Lung (tissue), 12 donors: ENCODE results near the gene ARL6IP5. TPM values are rescaled to one million over a fixed set of nuclear protein-coding genes. Genes with fewer than 3 reads are reported as not detected.

Source experiments
- ATAC-seq: fragments of 200-7000 bp; cut with Tn5 transposase; one replicate; pipeline ENCODE4 v1.9.1; 2020; ENCODE audit warnings: moderate number of reproducible peaks; ENCODE audit not compliant: insufficient read depth, low FRiP score
- DNase-seq, 3 donors: peaks; one replicate each; pipeline ENCODE4 v3.0.0-alpha.2; 2013 to 2017
- H3K27ac ChIP-seq, 2 donors: one replicate each; pipeline ENCODE4 v1.5.1; 2013; ENCODE audit warnings: mild to moderate bottlenecking in 2 of 2, moderate library complexity in 2 of 2, control low read depth in 1 of 2, inconsistent platforms in 1 of 2, low read depth in 1 of 2, low read length in 1 of 2
- H3K27me3 ChIP-seq, 3 donors: one replicate each; pipeline ENCODE4 v1.5.1; 2013; ENCODE audit warnings: low read length in 2 of 3; ENCODE audit not compliant: control insufficient read depth in 3 of 3, insufficient read depth in 3 of 3
- H3K36me3 ChIP-seq, 4 donors: one replicate each; pipeline ENCODE4 v1.5.1; 2013; ENCODE audit warnings: low read length in 4 of 4, mild to moderate bottlenecking in 1 of 4, moderate library complexity in 1 of 4; ENCODE audit not compliant: control insufficient read depth in 4 of 4, insufficient read depth in 4 of 4
- H3K4me1 ChIP-seq, 5 donors: one replicate each; pipeline ENCODE4 v1.5.1; 2013; ENCODE audit warnings: low read length in 5 of 5, mild to moderate bottlenecking in 2 of 5, moderate library complexity in 1 of 5; ENCODE audit not compliant: control insufficient read depth in 5 of 5, insufficient read depth in 5 of 5
- H3K4me3 ChIP-seq: one replicate; pipeline ENCODE4 v1.5.1; 2013; ENCODE audit warnings: mild to moderate bottlenecking, control low read depth, moderate library complexity
- H3K9ac ChIP-seq, 2 donors: one replicate each; pipeline ENCODE4 v1.5.1; 2013; ENCODE audit warnings: low read length in 2 of 2, control low read depth in 1 of 2; ENCODE audit not compliant: insufficient read depth in 1 of 2
- H3K9me3 ChIP-seq, 4 donors: one replicate each; pipeline ENCODE4 v1.5.1; 2013; ENCODE audit warnings: low read length in 3 of 4, mild to moderate bottlenecking in 1 of 4, moderate library complexity in 1 of 4; ENCODE audit not compliant: control insufficient read depth in 4 of 4, insufficient read depth in 3 of 4
- CTCF ChIP-seq: IDR thresholded peaks from 2 replicates; pipeline ENCODE4 v1.5.1; 2012; ENCODE audit warnings: mild to moderate bottlenecking; ENCODE audit errors: control extremely low read depth, extremely low read depth
- WGBS, 2 donors: extraction: QIAGEN DNeasy Blood & Tissue Kit; methylation state at CpG; one replicate each; pipeline ENCODE4 v1.1.7; 2013; 5-methylcytosine and 5-hydroxymethylcytosine counted together
- polyA plus RNA-seq, 2 donors: library from polyadenylated mRNA; stranded (reverse); fragments of 200-250 nt; gene quantifications; one replicate each; pipeline ENCODE4 v1.2.1, GENCODE V29; 2013
- total RNA-seq, 2 donors: library from RNA; depleted of rRNA in 1 of 2; stranded (reverse); fragments of >200 nt in 1 of 2; gene quantifications; one replicate each; pipeline ENCODE4 v1.2.1, GENCODE V29; 2014 to 2021
- donor health status: control.
- donor health status: control.
- donor health status: Bipolar disorder and iron deficiency.
- donor health status: healthy.
- donor health status: DM: yes; HTN: yes; CAD: no.

Gene ARL6IP5
- total and polyA plus RNA-seq, 4 donors: 105 to 132 (median 121) TPM

- ATAC-seq (no peak), DNase-seq (peak in 1 of 3 donors; percentile 19)
- Histone ChIP-seq H3K9ac (no peak overlapping the region), H3K4me1 (peaks cover 0 to 20% (median 5%) of the 10 kb centered on the region in 5 donors), H3K9me3 (no peaks in the 10 kb centered on the region), H3K27ac (no peak overlapping the region), H3K36me3 (peaks cover 0 to 5% (median 4%) of the 10 kb centered on the region in 4 donors), H3K27me3 (no peaks in the 10 kb centered on the region), H3K4me3 (no peak overlapping the region)
- TF ChIP-seq CTCF: no peak
- 69 to 71% methylated on average over 5 of the region's 5 CpGs for WGBS, 2 donors
Observed at GRCh38 chr3:69095636-69096035, 10.9 kb downstream of the ARL6IP5 start.

- Histone ChIP-seq H3K27me3 (no peaks in the 10 kb centered on the region), H3K9ac (no peak overlapping the region), H3K27ac (no peak overlapping the region), H3K36me3 (peaks cover 0 to 4% (median 4%) of the 10 kb centered on the region in 4 donors), H3K4me1 (peaks cover 0 to 22% (median 5%) of the 10 kb centered on the region in 5 donors), H3K4me3 (no peak overlapping the region), H3K9me3 (no peaks in the 10 kb centered on the region)
- 85 to 94% methylated on average over 3 to 5 of the region's 5 CpGs for WGBS, 2 donors
- no peak for TF ChIP-seq CTCF
- ATAC-seq (no peak), DNase-seq (no peak)
Observed at GRCh38 chr3:69096299-69096698, 11.6 kb downstream of the ARL6IP5 start.

- ATAC-seq: no peak
- H3K9ac ChIP-seq: no peak overlapping the region
Observed at GRCh38 chr3:69097407-69098086, 12.8 kb downstream of the ARL6IP5 start.

More at GRCh38 chr3:69097407-69098086, 12.8 kb downstream of the ARL6IP5 start:
- H3K9me3 ChIP-seq: no peaks in the 10 kb centered on the region
- H3K27ac ChIP-seq: no peak overlapping the region
- H3K4me1 ChIP-seq: peaks cover 0 to 26% (median 3%) of the 10 kb centered on the region in 5 donors
- 60 to 80% methylated on average over 9 of the region's 9 CpGs for WGBS, 2 donors
- DNase-seq: no peak
- no peak for TF ChIP-seq CTCF
- no peak overlapping the region for H3K4me3 ChIP-seq
- no peaks in the 10 kb centered on the region for H3K27me3 ChIP-seq
- peaks cover 4 to 13% (median 8%) of the 10 kb centered on the region in 4 donors for H3K36me3 ChIP-seq
